HPDE6-E6E7 (cell line): ENCODE results near the gene ZFPM1.
"Not testable (repeated sequence)": the region's sequence is repeated elsewhere in the genome, so short reads cannot be mapped to it uniquely, and the experiment has no call there.

ENCODE experiments used
- DNase-seq: peaks from one replicate; pipeline ENCODE4 v3.0.0; 2011; ENCODE audit warnings: missing footprints; ENCODE audit errors: extremely low spot score

The ZFPM1 gene

GRCh38 chr16:88478889-88479792 is 26.1 kb downstream of the ZFPM1 start:
- DNase-seq = no peak

DNA sequence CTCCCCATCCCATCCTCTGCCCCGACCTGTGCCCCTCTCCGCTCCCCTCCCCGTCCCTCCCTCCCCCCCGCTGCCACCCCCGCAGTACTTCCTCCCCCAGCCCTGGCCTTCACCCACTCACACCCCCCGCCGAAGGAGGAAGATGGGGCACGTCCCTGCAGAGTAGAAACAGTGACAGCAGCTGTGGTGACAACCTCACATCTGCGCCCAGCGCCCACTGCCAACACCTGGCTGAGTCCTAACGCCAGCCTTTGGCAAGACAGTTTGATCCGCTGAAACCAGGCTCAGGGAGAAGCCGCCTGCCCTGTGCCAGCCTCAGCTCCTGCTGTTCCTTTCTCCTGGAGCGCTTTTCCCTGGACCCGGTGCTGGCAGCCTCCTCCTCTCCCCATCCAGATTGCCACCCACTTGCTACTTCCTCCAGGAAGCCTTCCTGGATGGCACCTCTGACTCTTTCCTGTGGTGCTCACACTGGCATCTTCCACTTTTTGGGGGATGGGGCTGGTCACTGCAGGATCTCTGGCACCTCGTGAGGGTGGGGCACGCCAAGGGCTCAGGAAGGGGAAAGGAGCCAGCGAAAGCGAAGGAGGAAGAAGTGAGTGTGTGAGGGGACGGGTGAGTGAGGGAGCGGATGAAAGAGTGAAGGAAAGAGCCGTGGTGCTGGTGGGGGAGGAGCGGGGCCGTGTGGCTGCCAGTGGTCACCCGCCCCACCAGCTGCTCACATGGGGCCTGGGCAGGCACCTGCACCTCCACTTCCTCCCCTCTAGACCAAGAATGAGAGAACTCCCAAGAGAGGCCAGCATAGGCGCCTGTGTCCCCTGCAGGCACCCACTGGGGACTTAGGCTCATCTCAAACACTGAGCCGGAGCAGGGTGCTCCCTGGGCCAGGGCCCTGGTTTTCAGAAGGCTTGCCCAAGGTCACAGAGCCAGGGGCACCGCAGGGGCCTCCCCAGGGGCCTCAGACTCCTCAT is 27.0 kb downstream of the ZFPM1 start:
- DNase-seq = no peak

- no peak for DNase-seq
Observed at GRCh38 chr16:88480829-88481228, 27.7 kb downstream of the ZFPM1 start.

DNA sequence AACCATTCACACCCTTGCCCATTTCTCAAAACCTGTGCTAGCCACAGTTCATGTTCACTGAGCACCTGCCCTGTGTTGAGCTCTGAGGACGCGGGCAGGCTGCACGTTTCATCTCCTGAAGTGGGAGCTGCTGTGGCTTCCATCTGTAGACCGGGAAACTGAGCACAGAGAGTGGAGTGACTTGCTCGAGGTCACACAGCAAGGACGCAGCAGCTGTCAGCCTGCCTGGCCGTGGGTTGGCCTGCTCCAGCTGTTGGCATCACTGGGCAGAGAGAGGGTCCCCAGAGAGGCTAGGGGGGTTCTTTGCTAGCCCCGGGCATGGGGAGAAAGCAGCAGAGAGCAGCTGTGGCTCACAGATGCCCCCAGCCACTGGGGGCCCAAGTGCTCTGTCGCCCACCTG is 28.8 kb downstream of the ZFPM1 start:
- DNase-seq = no peak

DNA sequence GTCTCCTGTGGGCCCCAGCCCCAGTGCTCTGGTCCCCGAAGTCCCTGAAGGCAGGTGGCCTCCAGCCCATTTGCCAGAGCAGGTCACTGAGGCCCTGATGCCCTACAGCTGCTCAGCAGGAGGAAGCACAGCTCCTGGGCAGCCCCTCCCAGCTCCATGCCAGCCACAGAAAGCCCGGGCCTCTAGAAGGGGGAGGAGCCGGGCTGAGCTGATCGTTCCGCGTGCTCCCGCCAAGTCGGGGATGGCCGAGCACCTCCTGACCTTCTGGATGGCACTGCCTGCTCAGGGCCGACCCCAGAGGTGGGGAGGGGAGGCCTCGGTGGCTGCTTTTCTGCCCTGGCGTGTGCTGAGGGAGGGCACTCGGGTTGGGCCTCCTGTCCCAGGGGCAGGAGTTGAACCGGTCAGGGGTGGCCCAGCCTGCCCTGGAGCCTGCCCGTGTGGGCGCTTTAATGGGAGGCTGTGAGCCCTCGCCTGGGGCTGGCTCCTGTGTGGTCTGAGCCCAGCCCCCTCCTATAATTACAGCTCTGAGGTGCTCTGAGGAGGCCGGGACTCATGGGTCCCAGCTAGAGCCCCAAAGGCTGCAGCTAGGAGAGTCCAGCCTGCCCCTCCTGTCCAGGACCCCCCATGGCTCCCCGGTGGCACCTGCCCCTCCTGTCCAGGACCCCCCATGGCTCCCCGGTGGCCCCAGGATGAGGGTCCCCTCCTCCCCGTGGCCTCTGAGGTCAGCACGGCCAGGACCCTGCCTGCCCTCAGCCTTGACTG is 29.7 kb downstream of the ZFPM1 start:
- no peak for DNase-seq

DNA sequence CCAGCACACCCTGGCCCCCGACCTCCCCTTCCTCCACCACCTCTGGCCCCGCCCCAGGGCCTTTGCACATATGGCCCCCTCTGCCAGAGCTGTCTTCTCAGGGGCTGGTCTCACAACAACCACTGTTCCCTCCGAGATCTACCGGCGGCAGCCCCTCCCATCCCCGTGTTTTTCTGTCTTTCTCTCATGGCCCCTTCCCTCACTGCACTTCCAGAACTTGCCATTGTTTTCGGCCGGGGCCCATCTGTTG is 30.2 kb downstream of the ZFPM1 start:
- no peak for DNase-seq

DNA sequence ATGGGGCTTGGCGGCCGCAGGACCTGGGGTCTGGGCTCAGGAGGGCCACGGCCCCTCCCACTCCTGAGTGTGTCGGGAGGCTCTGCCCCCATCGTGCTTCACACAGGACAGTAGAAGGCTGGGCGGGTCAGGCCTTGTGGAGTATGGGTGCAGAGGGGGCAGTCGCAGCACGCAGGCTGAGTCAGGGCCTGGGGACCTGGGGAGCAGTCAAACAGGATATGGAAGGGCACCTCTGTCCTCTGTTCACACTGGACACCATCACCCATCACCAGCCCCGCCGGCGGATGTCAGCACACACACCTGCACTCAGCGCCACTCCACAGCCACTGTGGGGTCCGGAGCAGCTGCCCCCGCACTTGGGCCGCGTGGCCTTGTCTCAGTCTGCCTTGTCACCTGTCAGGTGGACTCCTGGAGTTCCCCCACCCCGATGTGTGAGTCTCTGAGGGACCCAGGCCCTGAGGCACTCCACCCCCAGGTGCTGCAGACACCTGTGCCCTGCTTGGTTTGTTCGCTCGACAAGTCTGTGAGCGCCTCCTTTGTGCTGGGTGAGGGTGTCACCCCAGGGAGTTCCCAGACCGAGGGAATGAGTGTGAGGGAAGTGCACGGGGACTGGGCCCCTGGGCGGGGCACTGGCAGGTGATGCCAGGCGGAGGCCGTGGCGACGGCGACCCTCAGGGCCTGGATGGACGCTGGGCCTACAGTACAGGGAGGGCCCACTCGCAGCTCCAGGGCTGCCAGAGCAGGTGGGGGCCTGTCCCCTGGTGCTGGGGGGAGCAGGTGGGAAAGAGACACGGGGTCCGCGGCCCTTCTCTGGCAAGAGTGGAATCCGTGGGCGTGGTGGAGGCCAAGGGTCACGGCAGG is 31.7 kb downstream of the ZFPM1 start:
- no peak for DNase-seq

- DNase-seq = not testable (repeated sequence)
Observed at GRCh38 chr16:88485366-88485741, 32.3 kb downstream of the ZFPM1 start.

GRCh38 chr16:88486398-88487123 is 33.5 kb downstream of the ZFPM1 start:
- no peak for DNase-seq

GRCh38 chr16:88487124-88487432 is 34.0 kb downstream of the ZFPM1 start:
- no peak for DNase-seq

- no peak for DNase-seq
Observed at GRCh38 chr16:88487920-88488851, 35.1 kb downstream of the ZFPM1 start.

DNA sequence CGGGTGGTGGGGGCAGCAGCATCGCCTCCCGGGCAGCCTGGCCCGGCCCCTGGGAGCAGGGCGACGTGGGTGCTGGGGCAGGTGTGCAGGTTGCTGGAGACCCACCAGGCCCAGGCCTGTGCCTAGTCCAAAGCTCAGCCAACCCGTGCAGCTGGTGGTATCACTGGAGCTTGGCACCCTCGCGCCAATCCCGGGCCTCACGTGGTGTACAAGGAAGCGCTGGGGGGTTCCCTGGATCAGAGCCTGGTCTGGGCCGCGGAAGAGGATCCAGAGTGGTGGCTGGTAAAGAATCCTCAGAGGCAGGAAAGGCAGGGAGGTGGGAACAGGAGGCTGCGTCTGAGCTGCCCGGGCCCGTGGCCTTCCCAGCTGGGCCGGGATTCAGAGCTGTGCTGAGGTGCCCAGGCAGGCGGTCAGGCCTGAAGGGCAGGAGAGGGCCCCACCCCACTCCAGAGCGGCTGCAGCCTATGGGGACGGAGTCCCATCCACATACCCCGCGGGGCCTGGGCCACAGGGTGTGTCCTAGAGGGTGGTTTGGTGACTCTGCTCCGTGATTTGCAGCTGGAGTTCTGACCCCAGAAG is 36.2 kb downstream of the ZFPM1 start:
- DNase-seq = no peak

DNA sequence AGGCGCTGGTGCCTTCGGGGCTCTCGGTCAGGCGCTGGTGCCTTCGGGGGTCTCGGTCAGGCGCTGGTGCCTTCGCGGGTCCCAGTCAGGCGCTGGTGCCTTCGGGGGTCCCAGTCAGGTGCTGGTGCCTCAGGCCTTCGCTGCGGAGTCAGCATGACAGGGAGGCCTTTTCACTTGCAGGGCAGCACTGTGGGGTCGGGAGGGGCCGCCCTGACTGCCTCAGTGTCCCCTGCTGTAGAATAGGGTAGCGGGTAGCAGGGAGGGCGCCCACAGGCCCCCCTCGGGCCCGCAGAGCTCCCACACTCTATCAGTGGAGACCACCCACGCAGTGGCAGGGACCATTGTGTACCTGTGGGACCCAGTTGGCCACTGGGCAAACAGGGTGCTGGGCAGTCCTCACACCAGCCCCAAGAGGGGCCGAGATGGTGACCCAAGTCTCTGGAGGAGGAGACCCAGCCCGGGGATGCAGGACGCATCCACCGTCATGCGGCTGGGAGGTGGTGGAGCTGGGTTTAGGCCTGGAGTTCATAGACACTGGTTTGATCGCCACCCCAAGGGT is 38.0 kb downstream of the ZFPM1 start:
- DNase-seq = no peak

DNA sequence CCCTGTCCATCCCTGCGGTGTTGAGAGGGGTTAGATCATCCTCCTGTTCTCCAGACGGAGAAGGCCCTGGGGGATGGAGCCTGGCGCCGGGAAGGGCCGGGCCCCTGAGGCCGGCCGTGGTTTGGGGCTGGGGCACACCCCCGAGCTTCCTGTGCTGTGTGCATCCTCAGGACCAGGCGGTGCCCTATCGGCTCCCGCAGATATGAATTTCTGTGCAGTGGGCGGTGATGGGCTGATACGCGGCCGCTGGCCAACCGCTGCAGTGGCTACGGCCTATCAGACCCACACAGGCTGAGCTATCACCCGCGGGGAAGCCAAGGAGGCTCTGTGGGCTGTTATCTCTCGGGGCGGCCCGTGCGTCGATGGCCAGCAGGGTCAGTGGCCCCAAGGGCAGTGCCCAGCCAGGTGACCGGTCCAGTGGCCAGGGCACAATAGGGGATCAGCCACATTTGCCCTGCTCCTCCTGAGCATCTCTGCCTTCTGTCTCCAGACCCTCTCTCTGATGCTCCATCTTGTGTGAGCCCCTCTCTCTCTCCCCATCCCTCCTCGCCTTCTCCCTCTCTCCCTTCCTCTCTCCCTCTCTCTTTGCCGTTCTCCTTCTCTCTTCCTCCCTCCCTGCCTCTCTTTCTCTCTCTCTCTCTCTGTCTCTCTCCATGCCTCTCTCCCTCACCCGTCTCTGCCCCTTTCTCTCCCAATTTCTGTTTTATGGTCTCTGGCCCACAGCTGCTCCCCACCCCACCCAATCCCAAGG is 38.7 kb downstream of the ZFPM1 start:
- no peak for DNase-seq

DNA sequence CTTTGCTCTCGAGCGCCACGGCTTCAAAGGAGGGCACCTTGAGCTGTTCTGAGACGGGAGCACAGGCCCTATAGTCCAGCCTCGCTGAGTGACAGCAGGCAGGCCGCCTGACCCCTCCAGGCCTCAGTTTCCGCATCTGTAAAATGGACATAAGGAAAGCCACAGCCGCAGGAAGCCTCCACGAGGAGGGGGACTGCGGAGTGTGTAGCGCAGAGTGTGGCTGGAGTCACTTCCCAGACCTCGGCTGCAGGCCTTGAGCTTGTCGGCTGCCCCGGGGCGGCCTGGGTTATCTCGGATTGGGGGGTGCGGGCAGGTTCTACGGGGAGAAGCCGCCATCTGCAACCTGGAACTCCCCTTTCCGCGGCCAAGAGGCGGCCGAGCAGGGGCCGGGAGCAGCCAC is 40.8 kb downstream of the ZFPM1 start:
- no peak for DNase-seq

- no peak for DNase-seq
Observed at GRCh38 chr16:88494335-88495154, 41.5 kb downstream of the ZFPM1 start.

DNA sequence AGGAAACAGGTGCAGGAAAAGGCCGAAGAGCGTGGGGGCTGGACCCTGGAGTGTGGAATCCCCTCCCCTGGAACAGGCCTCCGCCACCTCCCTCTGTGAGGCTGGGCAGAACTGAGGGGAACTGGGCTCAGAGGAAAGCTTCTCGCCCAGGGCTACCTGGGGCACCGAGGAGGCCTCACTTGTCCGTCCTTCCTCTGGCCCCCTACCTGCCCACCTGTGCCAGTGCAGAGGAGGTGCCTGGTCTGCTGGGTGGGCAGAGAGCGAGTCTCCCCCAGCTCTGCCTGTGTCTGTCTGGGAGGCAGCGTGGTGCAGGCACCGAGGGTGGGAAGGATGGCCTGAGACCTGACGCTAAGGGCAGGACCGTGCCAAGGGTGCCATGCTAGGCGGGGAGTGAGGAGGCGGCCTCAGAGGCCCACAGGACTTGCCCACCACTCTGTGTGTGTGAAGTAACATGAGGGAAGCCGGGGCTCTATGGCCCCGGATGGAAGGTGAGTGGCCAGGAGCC is 42.2 kb downstream of the ZFPM1 start:
- no peak for DNase-seq
